ENCODE measurements around the gene MED8.

MED8 gene

GRCh38 chr1:43436371-43436770, 46.8 kb upstream of the MED8 start:
- no peak overlapping the region for H3K27ac ChIP-seq
- H3K4me3 ChIP-seq (ENCODE audit: low read depth, low read length) = no peak overlapping the region
- peaks cover 80% of the 10 kb centered on the region for H3K36me3 ChIP-seq
- H3K9me3 ChIP-seq (ENCODE audit: severe bottlenecking) = no peaks in the 10 kb centered on the region
- no peaks in the 10 kb centered on the region for H3K27me3 ChIP-seq (ENCODE audit: insufficient read depth, low read depth, severe bottlenecking)
- no peak for TF ChIP-seq CTCF (IDR thresholded peaks at IDR 0.05; ENCODE audit: low read depth, low read length)
- no peak for DNase-seq

- no peak for DNase-seq
- Histone ChIP-seq H3K27me3 (ENCODE audit: insufficient read depth, low read depth, severe bottlenecking) (no peaks in the 10 kb centered on the region), H3K4me3 (ENCODE audit: low read depth, low read length) (no peak overlapping the region), H3K36me3 (peaks cover 80% of the 10 kb centered on the region), H3K27ac (no peak overlapping the region), H3K9me3 (ENCODE audit: severe bottlenecking) (no peaks in the 10 kb centered on the region)
- no peak for TF ChIP-seq CTCF (IDR thresholded peaks at IDR 0.05; ENCODE audit: low read depth, low read length)
Observed at GRCh38 chr1:43435146-43436145, 45.8 kb upstream of the MED8 start.

GRCh38 chr1:43434256-43434655, 44.7 kb upstream of the MED8 start:
- Histone ChIP-seq H3K9me3 (ENCODE audit: severe bottlenecking) (no peaks in the 10 kb centered on the region), H3K36me3 (peaks cover 88% of the 10 kb centered on the region), H3K27me3 (ENCODE audit: insufficient read depth, low read depth, severe bottlenecking) (no peaks in the 10 kb centered on the region), H3K27ac (no peak overlapping the region), H3K4me3 (ENCODE audit: low read depth, low read length) (no peak overlapping the region)
- no peak for DNase-seq
- no peak for TF ChIP-seq CTCF (IDR thresholded peaks at IDR 0.05; ENCODE audit: low read depth, low read length)

- no peak for DNase-seq
- Histone ChIP-seq H3K27ac (no peak overlapping the region), H3K4me3 (ENCODE audit: low read depth, low read length) (no peak overlapping the region), H3K9me3 (ENCODE audit: severe bottlenecking) (no peaks in the 10 kb centered on the region), H3K36me3 (peaks cover 88% of the 10 kb centered on the region), H3K27me3 (ENCODE audit: insufficient read depth, low read depth, severe bottlenecking) (no peaks in the 10 kb centered on the region)
- no peak for TF ChIP-seq CTCF (IDR thresholded peaks at IDR 0.05; ENCODE audit: low read depth, low read length)
Observed at GRCh38 chr1:43432907-43433306, 43.3 kb upstream of the MED8 start.

- no peak overlapping the region for H3K27ac ChIP-seq
- no peak for DNase-seq
- no peak for TF ChIP-seq CTCF (IDR thresholded peaks at IDR 0.05; ENCODE audit: low read depth, low read length)
- no peak overlapping the region for H3K4me3 ChIP-seq (ENCODE audit: low read depth, low read length)
- no peaks in the 10 kb centered on the region for H3K27me3 ChIP-seq (ENCODE audit: insufficient read depth, low read depth, severe bottlenecking)
- H3K36me3 ChIP-seq = peaks cover 90% of the 10 kb centered on the region
- H3K9me3 ChIP-seq (ENCODE audit: severe bottlenecking) = no peaks in the 10 kb centered on the region
Observed at GRCh38 chr1:43432171-43432860, 42.7 kb upstream of the MED8 start.

Measured in WERI-Rb-1 (cell line).